SH-SY5Y (cell line): Measurements from ENCODE around the gene PFDN1.

ENCODE experiments used
- GATA2 ChIP-seq: IDR thresholded peaks from 2 replicates; pipeline ENCODE4 v1.6.1; 2011; ENCODE audit warnings: mild to moderate bottlenecking, low read depth, low read length
- GATA3 ChIP-seq: IDR thresholded peaks from 2 replicates; pipeline ENCODE4 v1.6.1; 2011; ENCODE audit warnings: low read depth, mild to moderate bottlenecking, low read length, moderate library complexity

- TF ChIP-seq GATA3 (no peak), GATA2 (no peak)
These were observed 24.7 kb upstream of the PFDN1 start for GRCh38 chr5:140327589-140327988.
